ENCODE measurements around the gene LYPD4.

DNA sequence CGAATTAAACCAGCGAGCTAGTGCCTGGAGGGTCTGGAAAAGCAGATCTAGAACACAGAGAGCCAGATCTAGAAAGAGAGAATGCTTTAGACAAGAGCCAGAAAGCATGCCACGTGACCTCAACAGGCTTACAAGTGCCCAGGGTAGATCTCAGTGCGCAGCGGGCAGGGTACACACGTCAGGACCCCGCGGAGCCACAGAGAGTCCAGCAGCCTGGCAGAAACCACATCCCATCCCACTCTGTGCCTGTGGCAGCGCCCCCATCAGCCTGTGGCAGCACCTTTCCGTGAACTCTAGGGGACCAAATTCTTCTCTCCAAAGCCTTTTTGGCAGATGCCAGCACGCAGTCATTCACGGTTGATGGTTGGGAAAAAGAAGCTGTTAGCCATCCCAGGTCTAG lies 44.4 kb upstream of the LYPD4 start:
- TF ChIP-seq, protein P1, sequence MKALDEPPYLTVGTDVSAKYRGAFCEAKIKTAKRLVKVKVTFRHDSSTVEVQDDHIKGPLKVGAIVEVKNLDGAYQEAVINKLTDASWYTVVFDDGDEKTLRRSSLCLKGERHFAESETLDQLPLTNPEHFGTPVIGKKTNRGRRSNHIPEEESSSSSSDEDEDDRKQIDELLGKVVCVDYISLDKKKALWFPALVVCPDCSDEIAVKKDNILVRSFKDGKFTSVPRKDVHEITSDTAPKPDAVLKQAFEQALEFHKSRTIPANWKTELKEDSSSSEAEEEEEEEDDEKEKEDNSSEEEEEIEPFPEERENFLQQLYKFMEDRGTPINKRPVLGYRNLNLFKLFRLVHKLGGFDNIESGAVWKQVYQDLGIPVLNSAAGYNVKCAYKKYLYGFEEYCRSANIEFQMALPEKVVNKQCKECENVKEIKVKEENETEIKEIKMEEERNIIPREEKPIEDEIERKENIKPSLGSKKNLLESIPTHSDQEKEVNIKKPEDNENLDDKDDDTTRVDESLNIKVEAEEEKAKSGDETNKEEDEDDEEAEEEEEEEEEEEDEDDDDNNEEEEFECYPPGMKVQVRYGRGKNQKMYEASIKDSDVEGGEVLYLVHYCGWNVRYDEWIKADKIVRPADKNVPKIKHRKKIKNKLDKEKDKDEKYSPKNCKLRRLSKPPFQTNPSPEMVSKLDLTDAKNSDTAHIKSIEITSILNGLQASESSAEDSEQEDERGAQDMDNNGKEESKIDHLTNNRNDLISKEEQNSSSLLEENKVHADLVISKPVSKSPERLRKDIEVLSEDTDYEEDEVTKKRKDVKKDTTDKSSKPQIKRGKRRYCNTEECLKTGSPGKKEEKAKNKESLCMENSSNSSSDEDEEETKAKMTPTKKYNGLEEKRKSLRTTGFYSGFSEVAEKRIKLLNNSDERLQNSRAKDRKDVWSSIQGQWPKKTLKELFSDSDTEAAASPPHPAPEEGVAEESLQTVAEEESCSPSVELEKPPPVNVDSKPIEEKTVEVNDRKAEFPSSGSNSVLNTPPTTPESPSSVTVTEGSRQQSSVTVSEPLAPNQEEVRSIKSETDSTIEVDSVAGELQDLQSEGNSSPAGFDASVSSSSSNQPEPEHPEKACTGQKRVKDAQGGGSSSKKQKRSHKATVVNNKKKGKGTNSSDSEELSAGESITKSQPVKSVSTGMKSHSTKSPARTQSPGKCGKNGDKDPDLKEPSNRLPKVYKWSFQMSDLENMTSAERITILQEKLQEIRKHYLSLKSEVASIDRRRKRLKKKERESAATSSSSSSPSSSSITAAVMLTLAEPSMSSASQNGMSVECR (CRISPR knock-in tag; IDR thresholded peaks at IDR 0.05; ENCODE audit: borderline replicate concordance) = no peak
- TF ChIP-seq, protein P2, sequence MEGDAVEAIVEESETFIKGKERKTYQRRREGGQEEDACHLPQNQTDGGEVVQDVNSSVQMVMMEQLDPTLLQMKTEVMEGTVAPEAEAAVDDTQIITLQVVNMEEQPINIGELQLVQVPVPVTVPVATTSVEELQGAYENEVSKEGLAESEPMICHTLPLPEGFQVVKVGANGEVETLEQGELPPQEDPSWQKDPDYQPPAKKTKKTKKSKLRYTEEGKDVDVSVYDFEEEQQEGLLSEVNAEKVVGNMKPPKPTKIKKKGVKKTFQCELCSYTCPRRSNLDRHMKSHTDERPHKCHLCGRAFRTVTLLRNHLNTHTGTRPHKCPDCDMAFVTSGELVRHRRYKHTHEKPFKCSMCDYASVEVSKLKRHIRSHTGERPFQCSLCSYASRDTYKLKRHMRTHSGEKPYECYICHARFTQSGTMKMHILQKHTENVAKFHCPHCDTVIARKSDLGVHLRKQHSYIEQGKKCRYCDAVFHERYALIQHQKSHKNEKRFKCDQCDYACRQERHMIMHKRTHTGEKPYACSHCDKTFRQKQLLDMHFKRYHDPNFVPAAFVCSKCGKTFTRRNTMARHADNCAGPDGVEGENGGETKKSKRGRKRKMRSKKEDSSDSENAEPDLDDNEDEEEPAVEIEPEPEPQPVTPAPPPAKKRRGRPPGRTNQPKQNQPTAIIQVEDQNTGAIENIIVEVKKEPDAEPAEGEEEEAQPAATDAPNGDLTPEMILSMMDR (IDR thresholded peaks at IDR 0.05) = no peak
- TF ChIP-seq CREM (CRISPR knock-in tag; IDR thresholded peaks at IDR 0.05) (no peak), ESRRA (CRISPR knock-in tag; IDR thresholded peaks at IDR 0.05; ENCODE audit: borderline replicate concordance) (no peak), CREB1 (CRISPR knock-in tag; IDR thresholded peaks at IDR 0.05) (no peak)

All from WTC11 (cell line).